GM10266 (cell line): ENCODE data around the gene MMP2.

Experiments used
- DNase-seq: peaks from one replicate; pipeline ENCODE4 v3.0.0; 2012; ENCODE audit errors: extremely low spot score
- TF ChIP-seq, protein P1 (sequence below): IDR thresholded peaks from 2 replicates; pipeline ENCODE4 v1.5.1; 2012; ENCODE audit warnings: mild to moderate bottlenecking, low read depth; ENCODE audit not compliant: control insufficient read depth, insufficient read depth; ENCODE audit errors: missing control alignments

MMP2 gene

DNA sequence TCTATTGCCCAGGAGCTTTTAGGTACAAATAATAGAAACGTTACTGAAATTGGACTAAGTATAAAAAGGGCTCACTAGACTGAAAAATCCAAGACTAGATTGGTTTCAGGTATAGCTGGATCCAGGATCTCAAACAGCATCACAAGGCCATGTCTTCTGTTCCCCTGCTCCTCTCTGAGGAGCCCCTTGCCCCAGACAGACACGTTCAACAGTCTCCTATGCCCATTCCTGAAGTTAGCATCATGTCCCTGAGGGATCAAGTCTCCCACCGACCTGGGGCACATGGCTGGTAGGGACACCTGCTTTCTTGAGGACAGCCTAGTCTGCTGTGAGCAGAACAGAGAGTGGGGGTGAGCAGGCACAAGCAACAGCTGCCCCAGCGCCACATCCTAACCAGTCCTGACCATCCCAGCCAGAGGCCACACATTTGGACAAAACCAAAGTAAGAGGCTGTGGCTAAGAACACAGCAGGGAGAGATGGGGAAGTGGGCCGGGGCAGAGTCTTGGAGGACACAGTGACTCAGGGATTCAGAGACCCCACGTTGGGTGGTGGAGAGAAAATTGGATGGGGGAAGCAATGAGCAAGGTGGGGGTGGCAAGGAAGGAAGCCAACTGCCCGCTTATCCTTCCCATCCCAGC is 10.5 kb upstream of the MMP2 start:
- DNase-seq: no peak
- TF ChIP-seq, protein P1, sequence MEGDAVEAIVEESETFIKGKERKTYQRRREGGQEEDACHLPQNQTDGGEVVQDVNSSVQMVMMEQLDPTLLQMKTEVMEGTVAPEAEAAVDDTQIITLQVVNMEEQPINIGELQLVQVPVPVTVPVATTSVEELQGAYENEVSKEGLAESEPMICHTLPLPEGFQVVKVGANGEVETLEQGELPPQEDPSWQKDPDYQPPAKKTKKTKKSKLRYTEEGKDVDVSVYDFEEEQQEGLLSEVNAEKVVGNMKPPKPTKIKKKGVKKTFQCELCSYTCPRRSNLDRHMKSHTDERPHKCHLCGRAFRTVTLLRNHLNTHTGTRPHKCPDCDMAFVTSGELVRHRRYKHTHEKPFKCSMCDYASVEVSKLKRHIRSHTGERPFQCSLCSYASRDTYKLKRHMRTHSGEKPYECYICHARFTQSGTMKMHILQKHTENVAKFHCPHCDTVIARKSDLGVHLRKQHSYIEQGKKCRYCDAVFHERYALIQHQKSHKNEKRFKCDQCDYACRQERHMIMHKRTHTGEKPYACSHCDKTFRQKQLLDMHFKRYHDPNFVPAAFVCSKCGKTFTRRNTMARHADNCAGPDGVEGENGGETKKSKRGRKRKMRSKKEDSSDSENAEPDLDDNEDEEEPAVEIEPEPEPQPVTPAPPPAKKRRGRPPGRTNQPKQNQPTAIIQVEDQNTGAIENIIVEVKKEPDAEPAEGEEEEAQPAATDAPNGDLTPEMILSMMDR: no peak

DNA sequence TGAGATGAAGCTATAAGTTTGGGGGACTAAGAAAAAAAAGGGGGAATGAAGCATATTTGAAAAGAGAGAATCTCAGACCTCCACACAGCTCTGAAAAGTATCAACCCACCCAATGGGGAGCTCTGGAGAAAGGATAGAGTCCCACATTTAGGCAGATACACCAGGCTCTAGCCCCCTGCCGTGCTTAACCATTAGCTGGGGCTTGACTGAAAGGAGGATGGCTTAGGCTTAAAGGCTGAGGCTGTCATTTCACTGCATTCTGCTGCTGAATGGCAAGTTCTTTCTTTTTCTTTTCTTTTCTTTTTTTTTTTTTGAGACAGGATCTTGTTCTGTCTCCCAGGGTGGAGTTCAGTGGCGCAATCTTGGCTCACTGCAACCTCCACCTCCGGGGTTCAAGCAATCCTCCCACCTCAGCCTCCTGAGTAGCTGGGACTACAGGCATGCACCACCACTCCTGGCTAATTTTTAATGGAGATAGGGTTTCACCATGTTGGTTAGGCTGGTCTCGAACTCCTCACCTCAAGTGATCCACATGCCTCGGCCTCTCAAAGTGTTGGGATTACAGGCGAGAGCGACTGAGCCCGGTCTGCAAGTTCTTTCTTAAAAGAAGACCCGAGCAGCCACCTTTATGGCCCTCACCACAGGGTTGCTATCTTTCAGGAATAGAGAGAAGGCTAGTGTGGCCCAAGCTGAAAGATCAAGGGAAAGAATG is 9.0 kb upstream of the MMP2 start:
- DNase-seq: no peak
- TF ChIP-seq, protein P1: no peak

DNA sequence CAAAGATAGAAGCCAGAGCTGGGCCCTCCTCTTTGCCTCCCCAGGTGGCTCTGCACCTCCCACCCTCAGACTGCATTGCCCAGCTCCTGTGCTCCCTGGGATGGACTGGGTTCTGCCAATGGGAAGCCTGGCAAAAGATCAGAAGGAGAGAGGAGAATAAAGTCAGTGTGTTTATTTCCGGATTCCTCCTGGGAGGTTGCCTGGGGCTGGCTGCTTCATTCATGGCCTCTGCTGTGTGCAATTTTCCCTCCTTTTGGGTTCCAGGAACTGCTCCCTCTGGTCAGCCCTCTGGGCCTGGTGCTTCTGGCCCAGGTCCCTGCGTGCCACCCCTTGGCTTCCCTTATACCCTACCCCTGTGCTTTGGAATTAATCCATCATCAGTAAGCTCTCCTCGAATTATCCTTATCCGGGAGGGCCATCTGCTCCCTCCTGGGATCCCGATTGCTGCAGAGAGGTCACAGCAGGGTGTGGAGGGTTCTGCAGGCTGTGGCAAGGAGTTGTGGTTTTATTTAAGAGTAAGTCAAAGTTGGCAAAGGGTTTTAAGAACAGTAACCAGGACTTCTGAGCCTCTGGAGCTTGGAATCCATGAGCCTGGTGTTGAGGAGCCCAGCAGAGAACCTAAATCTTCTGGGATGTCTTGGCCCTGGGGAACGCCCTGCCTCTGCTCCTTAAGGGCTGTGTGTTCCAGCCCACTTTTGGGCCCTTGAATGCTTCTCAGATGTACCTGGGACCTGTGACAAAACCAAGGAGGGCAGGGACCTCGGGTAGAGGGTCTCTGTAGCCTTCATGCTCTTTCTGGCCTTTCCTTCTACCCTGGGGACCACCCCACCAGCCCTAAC is 8.2 kb upstream of the MMP2 start:
- DNase-seq: no peak
- TF ChIP-seq, protein P1: no peak

DNA sequence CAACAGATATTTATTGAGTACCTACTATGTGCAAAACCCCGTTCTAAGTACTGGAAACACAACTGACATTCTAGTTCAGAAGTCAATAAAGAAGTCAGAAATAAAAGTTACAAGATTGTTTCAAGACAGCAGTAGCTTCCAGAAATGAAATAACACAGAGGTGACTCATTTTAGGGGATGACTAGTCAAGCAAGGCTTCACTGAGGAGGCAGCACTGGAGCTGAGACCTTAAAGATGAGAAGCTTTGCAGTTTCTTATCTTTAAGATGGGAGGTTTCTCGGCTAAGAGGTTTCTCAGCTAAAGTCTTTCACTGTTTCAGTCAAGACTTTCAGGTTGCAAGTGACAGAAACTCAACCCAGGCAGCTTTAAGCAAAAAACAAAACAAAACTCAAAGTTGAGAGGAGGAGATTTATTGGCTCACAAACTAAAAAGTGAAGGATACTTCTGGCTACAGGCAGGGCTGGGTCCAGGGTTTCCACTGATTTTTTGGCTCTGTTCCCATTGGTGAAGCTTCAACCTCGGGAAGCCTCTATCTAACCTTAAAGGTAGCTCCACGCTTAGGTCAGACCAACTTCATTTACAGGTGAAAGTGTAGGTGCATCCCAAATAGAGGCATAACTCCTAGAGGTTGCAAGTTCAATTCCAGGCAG is 7.4 kb upstream of the MMP2 start:
- TF ChIP-seq, protein P1: no peak
- no peak for DNase-seq

DNA sequence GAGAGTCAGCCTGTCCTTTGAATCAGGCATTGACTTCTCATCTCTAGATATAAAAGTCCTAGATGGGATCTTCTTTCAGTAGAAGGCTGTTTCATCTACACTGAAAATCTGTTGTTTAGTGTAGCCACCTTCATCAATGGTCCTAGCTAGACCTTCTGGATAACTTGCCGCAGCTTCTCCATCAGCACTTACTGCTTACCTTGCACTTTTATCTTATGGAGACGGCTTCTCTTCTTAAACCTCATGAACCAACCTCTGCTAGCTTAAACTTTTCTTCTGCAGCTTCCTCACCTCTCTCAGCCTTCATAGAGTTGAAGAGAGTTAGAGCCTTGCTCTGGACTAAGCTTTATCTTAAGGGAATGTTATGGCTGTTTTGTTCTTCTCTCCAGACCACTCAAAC is 5.4 kb upstream of the MMP2 start:
- DNase-seq: no peak
- TF ChIP-seq, protein P1: no peak

DNA sequence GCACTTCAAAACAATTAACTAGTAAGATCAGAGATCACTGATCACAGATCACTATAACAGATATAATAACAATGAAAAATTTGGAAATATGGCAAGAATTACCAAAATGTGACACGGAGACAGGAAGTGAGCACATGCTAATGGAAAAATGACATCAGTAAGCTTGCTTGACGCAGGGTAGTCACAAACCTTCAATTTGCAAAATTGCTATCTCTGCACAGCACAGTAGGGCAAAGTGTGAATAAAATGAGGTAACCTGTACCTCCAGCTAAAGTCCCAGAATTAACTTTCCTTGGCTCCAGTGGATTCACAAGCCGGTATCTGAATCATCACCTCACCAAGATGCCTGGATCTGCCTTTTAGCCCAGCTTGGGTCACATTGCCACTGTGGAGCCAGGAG is 4.2 kb upstream of the MMP2 start:
- TF ChIP-seq, protein P1: no peak
- no peak for DNase-seq
